HepG2 (cell line): ENCODE data around the gene LAMA5. TPM values are rescaled to one million over a fixed set of nuclear protein-coding genes. Genes with fewer than 3 reads are reported as not detected.
A peak's percentile ranks its signal among the peaks of the same experiment; 100 is the strongest.

Source experiments
- CHCHD3 ChIP-seq: sonication (generic); formaldehyde crosslinking; IDR thresholded peaks from 2 replicates; pipeline ENCODE4 v1.8.0; 2022; ENCODE audit warnings: mild to moderate bottlenecking, missing genetic modification reagents, moderate library complexity
- HNF4G ChIP-seq, 2 experiments: sonication (generic) in 1 of 2; formaldehyde crosslinking in 1 of 2; IDR thresholded peaks; 2 replicates each; pipeline versions ENCODE4 v1.4.0 to v1.6.1; 2011 to 2020; ENCODE audit warnings: borderline replicate concordance in 2 of 2, low read depth in 2 of 2, mild to moderate bottlenecking in 2 of 2, low read length in 1 of 2, missing genetic modification reagents in 1 of 2, moderate library complexity in 1 of 2
- RBM22 ChIP-seq: fragments of 200-400 bp; formaldehyde crosslinking; optimal IDR thresholded peaks from 2 replicates; pipeline ENCODE3; 2017; ENCODE audit warnings: mild to moderate bottlenecking, low read length, moderate library complexity
- ZFYVE20 ChIP-seq: sonication (generic); formaldehyde crosslinking; IDR thresholded peaks from 2 replicates; pipeline ENCODE4 v1.8.0; 2023; ENCODE audit warnings: low read depth, mild to moderate bottlenecking, moderate library complexity, missing genetic modification reagents, borderline replicate concordance
- ZNF17 ChIP-seq: sonication (generic); formaldehyde crosslinking; IDR thresholded peaks from 2 replicates; pipeline ENCODE4 v1.5.0; 2020; ENCODE audit warnings: mild to moderate bottlenecking, missing genetic modification reagents
- ZNF281 ChIP-seq: sonication (generic); formaldehyde crosslinking; IDR thresholded peaks from 2 replicates; pipeline ENCODE4 v1.4.0; 2020; ENCODE audit warnings: missing genetic modification reagents, borderline replicate concordance
- ZNF318 ChIP-seq: sonication (generic); formaldehyde crosslinking; IDR thresholded peaks from 2 replicates; pipeline ENCODE4 v1.4.0; 2020; ENCODE audit warnings: mild to moderate bottlenecking, missing genetic modification reagents
- ZNF383 ChIP-seq: sonication (generic); formaldehyde crosslinking; IDR thresholded peaks from 2 replicates; pipeline ENCODE4 v1.4.0; 2020; ENCODE audit warnings: missing genetic modification reagents, mild to moderate bottlenecking, borderline replicate concordance
- ZNF547 ChIP-seq: sonication (generic); formaldehyde crosslinking; IDR thresholded peaks from 2 replicates; pipeline ENCODE4 v1.5.1; 2020; ENCODE audit warnings: mild to moderate bottlenecking, missing genetic modification reagents
- ZNF670 ChIP-seq: sonication (generic); formaldehyde crosslinking; IDR thresholded peaks from 2 replicates; pipeline ENCODE4 v1.8.0; 2022; ENCODE audit warnings: mild to moderate bottlenecking, missing genetic modification reagents, borderline replicate concordance
- ZNF850 ChIP-seq: sonication (generic); formaldehyde crosslinking; conservative IDR thresholded peaks from 2 replicates; pipeline ENCODE4 v1.9.0; 2021; ENCODE audit warnings: mild to moderate bottlenecking, missing genetic modification reagents
- polyA plus RNA-seq, 8 experiments: library from polyadenylated mRNA; depleted of rRNA in 3 of 8; stranded (reverse) in 7 of 8; unstranded in 1 of 8; fragments of >200 nt; fragmentation: Illumina TruSeq in 4 of 8; extraction: Trizol in 4 of 8; gene quantifications; 2 replicates each; pipeline versions ENCODE4 v1.2.1 to v1.2.3, GENCODE V29; 2011 to 2016; ENCODE audit warnings: low read depth in 4 of 8, missing spikeins in 1 of 8, mixed read lengths in 1 of 8; ENCODE audit not compliant: insufficient read depth in 1 of 8
- total RNA-seq, 5 experiments: library from RNA; depleted of rRNA; stranded (reverse); fragments of >200 nt; fragmentation: Illumina TruSeq; extraction: Trizol; gene quantifications; 2 replicates each; pipeline ENCODE4 v1.2.3, GENCODE V29; 2016; ENCODE audit warnings: low read depth in 1 of 5
- TF ChIP-seq, protein P1 (sequence below): IDR thresholded peaks from 2 replicates; pipeline ENCODE4 v1.4.0; 2020; ENCODE audit warnings: mild to moderate bottlenecking, missing genetic modification reagents

The LAMA5 gene
- total and polyA plus RNA-seq, 2 of the 13 experiments (the other 11 are each of a cell fraction or from before 2014, with no cell fraction given), result 21.0 to 44.7 TPM

DNA sequence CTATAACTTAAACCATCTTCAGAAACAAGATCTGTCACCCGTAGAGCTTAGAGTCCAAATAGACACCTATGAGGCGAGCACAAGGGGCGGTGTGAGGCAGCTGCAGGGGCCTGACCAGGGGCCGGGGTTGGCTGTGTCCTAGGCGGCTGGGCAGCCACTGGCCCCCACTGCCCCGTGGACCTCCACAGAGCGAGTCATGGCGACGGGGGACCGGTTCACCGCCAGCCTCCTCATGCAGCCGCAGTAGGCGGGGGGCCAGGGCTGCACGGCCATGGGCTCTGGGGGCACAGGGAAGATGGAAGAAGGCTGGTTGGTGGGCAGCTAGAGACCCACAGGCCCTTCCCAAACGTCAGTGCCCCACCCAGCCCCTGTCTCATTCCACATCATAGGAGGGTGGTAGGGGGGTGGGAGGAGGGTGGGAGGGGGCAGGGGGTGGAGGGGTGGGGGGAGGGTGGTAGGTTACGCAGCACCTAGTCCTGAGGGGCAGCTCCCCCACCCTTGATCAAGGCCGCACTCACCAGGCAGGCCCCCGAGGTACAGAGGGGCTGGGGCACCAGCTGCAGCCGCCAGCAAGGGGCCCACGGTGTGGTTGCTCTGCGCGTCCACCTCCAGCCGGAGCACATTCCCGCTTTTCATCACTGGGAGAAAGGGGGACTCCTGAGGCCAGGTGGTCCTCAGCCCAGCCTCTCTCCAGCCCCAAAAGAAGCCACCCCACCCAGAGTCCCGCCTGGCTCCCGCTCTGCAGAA is 57.7 kb downstream of the LAMA5 start (continued):
- TF ChIP-seq ZNF17 (CRISPR knock-in tag), result no peak
- no peak for TF ChIP-seq ZNF318
- TF ChIP-seq, protein P1, sequence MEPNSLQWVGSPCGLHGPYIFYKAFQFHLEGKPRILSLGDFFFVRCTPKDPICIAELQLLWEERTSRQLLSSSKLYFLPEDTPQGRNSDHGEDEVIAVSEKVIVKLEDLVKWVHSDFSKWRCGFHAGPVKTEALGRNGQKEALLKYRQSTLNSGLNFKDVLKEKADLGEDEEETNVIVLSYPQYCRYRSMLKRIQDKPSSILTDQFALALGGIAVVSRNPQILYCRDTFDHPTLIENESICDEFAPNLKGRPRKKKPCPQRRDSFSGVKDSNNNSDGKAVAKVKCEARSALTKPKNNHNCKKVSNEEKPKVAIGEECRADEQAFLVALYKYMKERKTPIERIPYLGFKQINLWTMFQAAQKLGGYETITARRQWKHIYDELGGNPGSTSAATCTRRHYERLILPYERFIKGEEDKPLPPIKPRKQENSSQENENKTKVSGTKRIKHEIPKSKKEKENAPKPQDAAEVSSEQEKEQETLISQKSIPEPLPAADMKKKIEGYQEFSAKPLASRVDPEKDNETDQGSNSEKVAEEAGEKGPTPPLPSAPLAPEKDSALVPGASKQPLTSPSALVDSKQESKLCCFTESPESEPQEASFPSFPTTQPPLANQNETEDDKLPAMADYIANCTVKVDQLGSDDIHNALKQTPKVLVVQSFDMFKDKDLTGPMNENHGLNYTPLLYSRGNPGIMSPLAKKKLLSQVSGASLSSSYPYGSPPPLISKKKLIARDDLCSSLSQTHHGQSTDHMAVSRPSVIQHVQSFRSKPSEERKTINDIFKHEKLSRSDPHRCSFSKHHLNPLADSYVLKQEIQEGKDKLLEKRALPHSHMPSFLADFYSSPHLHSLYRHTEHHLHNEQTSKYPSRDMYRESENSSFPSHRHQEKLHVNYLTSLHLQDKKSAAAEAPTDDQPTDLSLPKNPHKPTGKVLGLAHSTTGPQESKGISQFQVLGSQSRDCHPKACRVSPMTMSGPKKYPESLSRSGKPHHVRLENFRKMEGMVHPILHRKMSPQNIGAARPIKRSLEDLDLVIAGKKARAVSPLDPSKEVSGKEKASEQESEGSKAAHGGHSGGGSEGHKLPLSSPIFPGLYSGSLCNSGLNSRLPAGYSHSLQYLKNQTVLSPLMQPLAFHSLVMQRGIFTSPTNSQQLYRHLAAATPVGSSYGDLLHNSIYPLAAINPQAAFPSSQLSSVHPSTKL (CRISPR knock-in tag), result no peak
- peak; percentile 80 for TF ChIP-seq RBM22
- no peak for TF ChIP-seq ZNF383
- TF ChIP-seq ZNF670, result no peak
- TF ChIP-seq ZNF281 (CRISPR knock-in tag), result no peak
- TF ChIP-seq HNF4G (IDR thresholded peaks at IDR 0.05; ENCODE audit: borderline replicate concordance, low read depth, low read length), result no peak
- no peak for TF ChIP-seq HNF4G (CRISPR knock-in tag; IDR thresholded peaks at IDR 0.05; ENCODE audit: borderline replicate concordance, low read depth)
- no peak for TF ChIP-seq CHCHD3 (CRISPR knock-in tag)
- TF ChIP-seq ZFYVE20, result no peak
- TF ChIP-seq ZNF547 (CRISPR knock-in tag), result no peak
- no peak for TF ChIP-seq ZNF850 (CRISPR knock-in tag)
